Measurements from ENCODE around the gene GUCA2A.

Gene GUCA2A

GRCh38 chr1:42152907-42153600 is 11.5 kb downstream of the GUCA2A start, which contains the start of gene GUCA2B:
Gene GUCA2B, plus strand, starts transcription at chr1:42153410. Its CDS starts 41 bp downstream, at chr1:42153451.
- no peak for DNase-seq

- DNase-seq, result no peak
Measured at GRCh38 chr1:42152119-42152518, 12.4 kb downstream of the GUCA2A start.

GRCh38 chr1:42150651-42151050 is 13.9 kb downstream of the GUCA2A start:
- no peak for DNase-seq

GRCh38 chr1:42148166-42148565 is 16.4 kb downstream of the GUCA2A start:
- DNase-seq, result no peak

- DNase-seq, result peak; percentile 79
Measured at GRCh38 chr1:42146626-42147320, 17.8 kb downstream of the GUCA2A start.

- DNase-seq, result no peak
Measured at GRCh38 chr1:42145764-42146625, 18.6 kb downstream of the GUCA2A start.

GRCh38 chr1:42145389-42145716 is 19.2 kb downstream of the GUCA2A start:
- no peak for DNase-seq

- no peak for DNase-seq
Measured at GRCh38 chr1:42144711-42145388, 19.7 kb downstream of the GUCA2A start.

- DNase-seq, result no peak
Measured at GRCh38 chr1:42143896-42144710, 20.4 kb downstream of the GUCA2A start.

GRCh38 chr1:42142894-42143675 is 21.5 kb downstream of the GUCA2A start:
- DNase-seq, result peak; percentile 12

GRCh38 chr1:42141978-42142377 is 22.6 kb downstream of the GUCA2A start:
- DNase-seq, result no peak

- DNase-seq, result no peak
Measured at GRCh38 chr1:42140191-42140590, 24.4 kb downstream of the GUCA2A start.

- DNase-seq, result no peak
Measured at GRCh38 chr1:42139444-42139843, 25.1 kb downstream of the GUCA2A start.

- DNase-seq, result no peak
Measured at GRCh38 chr1:42138586-42138985, 26.0 kb downstream of the GUCA2A start.

GRCh38 chr1:42137766-42138165 is 26.8 kb downstream of the GUCA2A start:
- no peak for DNase-seq

GRCh38 chr1:42136466-42136865 is 28.1 kb downstream of the GUCA2A start:
- no peak for DNase-seq

- DNase-seq, result no peak
Measured at GRCh38 chr1:42135426-42135825, 29.1 kb downstream of the GUCA2A start.

- no peak for DNase-seq
Measured at GRCh38 chr1:42133809-42134526, 30.6 kb downstream of the GUCA2A start.

- DNase-seq, result no peak
Measured at GRCh38 chr1:42133390-42133789, 31.2 kb downstream of the GUCA2A start.

GRCh38 chr1:42130061-42130660 is 34.4 kb downstream of the GUCA2A start:
- DNase-seq, result no peak
